Measurements from ENCODE around the gene SNX6. TPM values are rescaled to one million over a fixed set of nuclear protein-coding genes. Genes with fewer than 3 reads are reported as not detected.
"Not testable (repeated sequence)": the region's sequence is repeated elsewhere in the genome, so short reads cannot be mapped to it uniquely, and the experiment has no call there.

Gene SNX6
- total and polyA plus RNA-seq, 10 of the 15 experiments (the other 5 are each of a cell fraction or from before 2014, with no cell fraction given) = 34.4 to 107 (median 71.7) TPM

DNA sequence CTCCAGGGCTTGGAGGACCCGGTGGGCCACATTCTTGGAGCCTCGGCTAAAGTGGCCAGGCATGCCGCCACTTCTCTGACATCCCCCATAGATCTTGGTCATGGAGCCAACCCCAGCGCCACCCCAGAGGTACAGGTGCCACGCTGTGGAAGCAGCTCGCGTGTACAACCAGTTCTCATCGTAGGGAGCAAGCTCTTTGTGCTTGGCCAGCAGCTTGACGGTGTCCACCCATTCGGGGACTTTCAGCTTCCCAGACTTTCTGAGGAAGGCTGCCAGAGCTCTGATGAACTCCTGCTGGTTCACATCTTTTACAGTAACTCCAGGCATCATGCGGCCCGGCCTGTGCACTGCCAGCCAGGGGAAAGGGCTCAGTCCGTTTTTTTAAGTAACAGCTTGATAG is 61.1 kb downstream of the SNX6 start (continued):
- TF ChIP-seq, protein P1, sequence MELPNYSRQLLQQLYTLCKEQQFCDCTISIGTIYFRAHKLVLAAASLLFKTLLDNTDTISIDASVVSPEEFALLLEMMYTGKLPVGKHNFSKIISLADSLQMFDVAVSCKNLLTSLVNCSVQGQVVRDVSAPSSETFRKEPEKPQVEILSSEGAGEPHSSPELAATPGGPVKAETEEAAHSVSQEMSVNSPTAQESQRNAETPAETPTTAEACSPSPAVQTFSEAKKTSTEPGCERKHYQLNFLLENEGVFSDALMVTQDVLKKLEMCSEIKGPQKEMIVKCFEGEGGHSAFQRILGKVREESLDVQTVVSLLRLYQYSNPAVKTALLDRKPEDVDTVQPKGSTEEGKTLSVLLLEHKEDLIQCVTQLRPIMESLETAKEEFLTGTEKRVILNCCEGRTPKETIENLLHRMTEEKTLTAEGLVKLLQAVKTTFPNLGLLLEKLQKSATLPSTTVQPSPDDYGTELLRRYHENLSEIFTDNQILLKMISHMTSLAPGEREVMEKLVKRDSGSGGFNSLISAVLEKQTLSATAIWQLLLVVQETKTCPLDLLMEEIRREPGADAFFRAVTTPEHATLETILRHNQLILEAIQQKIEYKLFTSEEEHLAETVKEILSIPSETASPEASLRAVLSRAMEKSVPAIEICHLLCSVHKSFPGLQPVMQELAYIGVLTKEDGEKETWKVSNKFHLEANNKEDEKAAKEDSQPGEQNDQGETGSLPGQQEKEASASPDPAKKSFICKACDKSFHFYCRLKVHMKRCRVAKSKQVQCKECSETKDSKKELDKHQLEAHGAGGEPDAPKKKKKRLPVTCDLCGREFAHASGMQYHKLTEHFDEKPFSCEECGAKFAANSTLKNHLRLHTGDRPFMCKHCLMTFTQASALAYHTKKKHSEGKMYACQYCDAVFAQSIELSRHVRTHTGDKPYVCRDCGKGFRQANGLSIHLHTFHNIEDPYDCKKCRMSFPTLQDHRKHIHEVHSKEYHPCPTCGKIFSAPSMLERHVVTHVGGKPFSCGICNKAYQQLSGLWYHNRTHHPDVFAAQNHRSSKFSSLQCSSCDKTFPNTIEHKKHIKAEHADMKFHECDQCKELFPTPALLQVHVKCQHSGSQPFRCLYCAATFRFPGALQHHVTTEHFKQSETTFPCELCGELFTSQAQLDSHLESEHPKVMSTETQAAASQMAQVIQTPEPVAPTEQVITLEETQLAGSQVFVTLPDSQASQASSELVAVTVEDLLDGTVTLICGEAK (IDR thresholded peaks at IDR 0.05; ENCODE audit: borderline replicate concordance) = no peak

DNA sequence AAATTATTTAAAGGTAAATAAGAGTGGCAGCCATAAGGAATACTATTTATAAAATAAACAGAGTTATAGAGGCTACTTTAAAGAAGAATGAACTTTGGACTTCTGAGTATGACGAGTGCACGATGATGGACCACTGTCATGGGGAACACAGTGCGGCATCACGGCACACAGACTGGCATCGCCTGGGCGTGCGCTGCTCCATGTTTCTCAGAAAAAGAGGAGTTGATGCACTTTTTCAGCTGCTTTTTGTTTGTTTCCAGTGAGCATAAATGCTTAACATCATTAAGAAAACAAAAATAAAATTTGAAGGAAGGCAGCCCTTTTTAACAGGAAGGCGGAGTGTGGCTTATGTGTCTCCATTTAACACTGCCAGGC is 67.2 kb downstream of the SNX6 start:
- POLR2A ChIA-PET = no interaction called here
- WGBS (ENCODE audit: insufficient coverage, insufficient replicate concordance, low lambda C conversion rate, missing lambda C conversion rate) = 99% methylated on average over 8 of the region's 8 CpGs
- Histone ChIP-seq H3K4me1 (ENCODE audit: control insufficient read depth, insufficient read depth, low read length) (no peaks in the 10 kb centered on the region), H3K9me3 (replicated peaks; ENCODE audit: control insufficient read depth, insufficient read depth, low read length) (no peaks in the 10 kb centered on the region), H3K4me2 (ENCODE audit: control insufficient read depth, insufficient read depth) (no peak overlapping the region), H4K20me1 (ENCODE audit: control insufficient read depth, insufficient read depth) (no peaks in the 10 kb centered on the region), H3K79me2 (ENCODE audit: control insufficient read depth, insufficient read depth, low read length) (no peaks in the 10 kb centered on the region), H3K36me3 (ENCODE audit: control insufficient read depth in 2 of 2, insufficient read depth in 2 of 2, low read length in 1 of 2) (peaks cover 0 to 12% of the 10 kb centered on the region in 2 experiments; a peak in 3 of 4 replicates), H3K27me3 (replicated peaks in 1 of 2; ENCODE audit: control insufficient read depth in 2 of 2, insufficient read depth in 2 of 2, low read length in 1 of 2) (no peaks in the 10 kb centered on the region), H3K9ac (ENCODE audit: control insufficient read depth, insufficient read depth, low read length) (no peak overlapping the region), H3K4me3 (no peak overlapping the region), H3K27ac (ENCODE audit: control insufficient read depth, insufficient read depth) (no peak overlapping the region), H2AFZ (ENCODE audit: control insufficient read depth, low read depth, low read length) (no peak overlapping the region)
- BruUV-seq (replicated peaks) = no TSS peak
- SMC1A ChIA-PET (ENCODE audit: uncharacterized antibody, unreplicated experiment) = interaction anchor here (0.6 kb wide), 1 partner anchor 221 kb away, joined by 3 read pairs; no protein-coding TSS in a partner anchor
- intact Hi-C loops (cut with micrococcal nuclease; ENCODE audit: unreplicated experiment) (no loop called here), in situ Hi-C loops (cut with MboI) (no loop called here)
- DNase-seq (ENCODE audit: low read depth, low spot score) (no peak), FAIRE-seq (no peak), ATAC-seq (no peak)
- RAD21 ChIA-PET (ENCODE audit: unreplicated experiment) = no interaction called here
- TF ChIP-seq PAX5 (IDR thresholded peaks at IDR 0.05; ENCODE audit: borderline replicate concordance, low read depth, low read length) (no peak), HDGF (IDR thresholded peaks at IDR 0.05) (no peak), TBL1XR1 (IDR thresholded peaks at IDR 0.05; ENCODE audit: low read depth, low read length) (no peak), MTA3 (IDR thresholded peaks at IDR 0.05; ENCODE audit: borderline replicate concordance, low read length) (no peak), MEF2A (IDR thresholded peaks at IDR 0.05; ENCODE audit: insufficient read depth, low read depth, low read length) (no peak), SIX5 (IDR thresholded peaks at IDR 0.05; ENCODE audit: low read depth, low read length, severe bottlenecking) (no peak), BCL11A (IDR thresholded peaks at IDR 0.05; ENCODE audit: low read depth, low read length) (no peak), POLR2AphosphoS2 (IDR thresholded peaks at IDR 0.05; ENCODE audit: low read depth, low read length) (no peak), EED (IDR thresholded peaks at IDR 0.05; ENCODE audit: low read depth) (no peak)
- CTCF ChIA-PET = no interaction called here

DNA sequence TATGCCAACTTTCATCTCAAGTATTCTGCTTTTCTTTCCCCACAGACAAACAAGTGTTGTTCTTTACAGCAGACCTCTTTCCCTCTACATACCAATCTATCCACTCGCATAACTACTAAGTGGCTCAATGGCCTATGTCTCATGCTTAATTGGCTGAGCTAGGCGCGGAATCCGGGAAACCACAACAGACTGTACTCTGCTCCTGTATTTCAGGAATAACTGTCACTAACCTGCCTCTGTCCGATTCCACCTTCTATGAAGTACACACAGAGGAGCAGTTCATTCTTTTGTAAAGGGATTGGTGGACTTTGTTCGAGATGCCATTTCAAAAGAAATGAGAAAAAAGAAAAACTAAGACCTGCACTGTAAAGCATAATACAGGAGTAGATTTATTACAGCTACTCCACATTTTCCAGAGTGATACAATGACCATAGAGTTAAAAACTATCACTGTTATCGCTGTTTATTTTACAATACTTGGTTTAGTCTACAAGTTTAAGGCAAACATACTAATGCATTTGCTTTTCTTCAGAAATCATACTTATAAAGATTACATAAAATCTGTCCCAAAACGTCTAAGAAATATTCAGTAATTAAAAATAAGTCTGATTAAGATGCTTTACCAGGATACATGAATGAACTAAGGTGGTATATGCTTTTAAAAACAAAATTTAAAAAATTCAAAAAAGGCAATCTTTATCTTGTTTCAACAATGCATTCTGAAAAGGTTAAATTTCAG is 67.7 kb downstream of the SNX6 start:
- DNase-seq (ENCODE audit: low read depth, low spot score); H3K9ac ChIP-seq (ENCODE audit: control insufficient read depth, insufficient read depth, low read length); H3K27me3 ChIP-seq (replicated peaks in 1 of 2; ENCODE audit: control insufficient read depth in 2 of 2, insufficient read depth in 2 of 2, low read length in 1 of 2); SMC1A ChIA-PET (ENCODE audit: uncharacterized antibody, unreplicated experiment); H4K20me1 ChIP-seq (ENCODE audit: control insufficient read depth, insufficient read depth); POLR2A ChIA-PET; H2AFZ ChIP-seq (ENCODE audit: control insufficient read depth, low read depth, low read length); CTCF ChIA-PET; H3K9me3 ChIP-seq (replicated peaks; ENCODE audit: control insufficient read depth, insufficient read depth, low read length); H3K4me1 ChIP-seq (ENCODE audit: control insufficient read depth, insufficient read depth, low read length); H3K27ac ChIP-seq (ENCODE audit: control insufficient read depth, insufficient read depth); H3K36me3 ChIP-seq (ENCODE audit: control insufficient read depth in 2 of 2, insufficient read depth in 2 of 2, low read length in 1 of 2); intact Hi-C loops (cut with micrococcal nuclease; ENCODE audit: unreplicated experiment); ATAC-seq; RAD21 ChIA-PET (ENCODE audit: unreplicated experiment); in situ Hi-C loops (cut with MboI); H3K79me2 ChIP-seq (ENCODE audit: control insufficient read depth, insufficient read depth, low read length); H3K4me3 ChIP-seq; H3K4me2 ChIP-seq (ENCODE audit: control insufficient read depth, insufficient read depth): not testable (repeated sequence)
- peak; percentile 57 for FAIRE-seq
- BruUV-seq (replicated peaks) = TSS peak; percentile 48
- WGBS (ENCODE audit: insufficient coverage, insufficient replicate concordance, low lambda C conversion rate, missing lambda C conversion rate) = 84% methylated on average over 6 of the region's 8 CpGs
